Ishikawa (cell line): ENCODE measurements around the gene OR5B2.

Source experiments
- CEBPB ChIP-seq: IDR thresholded peaks from 2 replicates; pipeline ENCODE4 v1.6.1; 2012
- CREB1 ChIP-seq: IDR thresholded peaks from 2 replicates; pipeline ENCODE4 v1.6.1; 2012; ENCODE audit warnings: low read depth
- EGR1 ChIP-seq: IDR thresholded peaks from 2 replicates; pipeline ENCODE4 v1.6.1; 2012
- EP300 ChIP-seq: IDR thresholded peaks from 2 replicates; pipeline ENCODE4 v1.6.1; 2012; ENCODE audit warnings: borderline replicate concordance
- FOXM1 ChIP-seq: IDR thresholded peaks from 2 replicates; pipeline ENCODE4 v1.6.1; 2012; ENCODE audit warnings: low read depth, borderline replicate concordance
- NFIC ChIP-seq: IDR thresholded peaks from 2 replicates; pipeline ENCODE4 v1.6.1; 2012
- RAD21 ChIP-seq: IDR thresholded peaks from 2 replicates; pipeline ENCODE4 v1.6.1; 2012; ENCODE audit warnings: low read depth
- TAF1 ChIP-seq: IDR thresholded peaks from 2 replicates; pipeline ENCODE4 v1.6.1; 2012; ENCODE audit warnings: low read depth, mild to moderate bottlenecking
- TEAD4 ChIP-seq: IDR thresholded peaks from 2 replicates; pipeline ENCODE4 v1.6.1; 2012
- YY1 ChIP-seq: IDR thresholded peaks from 2 replicates; pipeline ENCODE4 v1.6.1; 2012; ENCODE audit warnings: low read depth
- ZBTB7A ChIP-seq: IDR thresholded peaks from 2 replicates; pipeline ENCODE4 v1.6.1; 2012; ENCODE audit warnings: low read depth
- TF ChIP-seq, protein P1 (sequence below): IDR thresholded peaks from 2 replicates; pipeline ENCODE4 v1.6.1; 2012
- TF ChIP-seq, protein P2 (sequence below): IDR thresholded peaks from 2 replicates; pipeline ENCODE4 v1.6.1; 2012
- TF ChIP-seq, protein P3 (sequence below): IDR thresholded peaks from 2 replicates; pipeline ENCODE4 v1.6.1; 2012; ENCODE audit warnings: low read depth, mild to moderate bottlenecking

DNA sequence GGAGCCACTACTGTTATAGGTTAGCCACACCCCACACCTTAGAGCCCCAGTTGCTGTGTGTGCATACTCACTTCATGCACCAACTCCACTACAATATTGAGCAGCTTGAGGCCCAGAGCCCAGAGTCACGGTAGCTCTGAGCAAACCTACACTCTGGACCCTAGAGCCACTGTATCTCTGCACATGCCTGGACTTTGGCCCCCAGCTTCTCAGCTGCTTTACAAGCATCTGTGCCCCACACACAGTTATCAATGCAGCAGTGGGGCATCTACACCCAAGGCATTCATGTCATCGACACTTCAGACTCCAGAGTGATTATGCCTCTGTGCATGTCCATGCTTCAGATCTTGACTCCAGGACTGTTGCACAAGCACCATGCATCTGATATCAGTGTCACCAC, 16.4 kb upstream of the OR5B2 start:
- no peak for TF ChIP-seq EGR1
- TF ChIP-seq, protein P1, sequence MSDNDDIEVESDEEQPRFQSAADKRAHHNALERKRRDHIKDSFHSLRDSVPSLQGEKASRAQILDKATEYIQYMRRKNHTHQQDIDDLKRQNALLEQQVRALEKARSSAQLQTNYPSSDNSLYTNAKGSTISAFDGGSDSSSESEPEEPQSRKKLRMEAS = no peak
- no peak for TF ChIP-seq EP300
- TF ChIP-seq TAF1 = no peak
- no peak for TF ChIP-seq YY1
- TF ChIP-seq FOXM1 = no peak
- no peak for TF ChIP-seq RAD21
- TF ChIP-seq NFIC = no peak
- no peak for TF ChIP-seq CEBPB
- no peak for TF ChIP-seq CREB1
- TF ChIP-seq, protein P2, sequence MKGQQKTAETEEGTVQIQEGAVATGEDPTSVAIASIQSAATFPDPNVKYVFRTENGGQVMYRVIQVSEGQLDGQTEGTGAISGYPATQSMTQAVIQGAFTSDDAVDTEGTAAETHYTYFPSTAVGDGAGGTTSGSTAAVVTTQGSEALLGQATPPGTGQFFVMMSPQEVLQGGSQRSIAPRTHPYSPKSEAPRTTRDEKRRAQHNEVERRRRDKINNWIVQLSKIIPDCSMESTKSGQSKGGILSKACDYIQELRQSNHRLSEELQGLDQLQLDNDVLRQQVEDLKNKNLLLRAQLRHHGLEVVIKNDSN = no peak
- no peak for TF ChIP-seq ZBTB7A
- TF ChIP-seq, protein P3, sequence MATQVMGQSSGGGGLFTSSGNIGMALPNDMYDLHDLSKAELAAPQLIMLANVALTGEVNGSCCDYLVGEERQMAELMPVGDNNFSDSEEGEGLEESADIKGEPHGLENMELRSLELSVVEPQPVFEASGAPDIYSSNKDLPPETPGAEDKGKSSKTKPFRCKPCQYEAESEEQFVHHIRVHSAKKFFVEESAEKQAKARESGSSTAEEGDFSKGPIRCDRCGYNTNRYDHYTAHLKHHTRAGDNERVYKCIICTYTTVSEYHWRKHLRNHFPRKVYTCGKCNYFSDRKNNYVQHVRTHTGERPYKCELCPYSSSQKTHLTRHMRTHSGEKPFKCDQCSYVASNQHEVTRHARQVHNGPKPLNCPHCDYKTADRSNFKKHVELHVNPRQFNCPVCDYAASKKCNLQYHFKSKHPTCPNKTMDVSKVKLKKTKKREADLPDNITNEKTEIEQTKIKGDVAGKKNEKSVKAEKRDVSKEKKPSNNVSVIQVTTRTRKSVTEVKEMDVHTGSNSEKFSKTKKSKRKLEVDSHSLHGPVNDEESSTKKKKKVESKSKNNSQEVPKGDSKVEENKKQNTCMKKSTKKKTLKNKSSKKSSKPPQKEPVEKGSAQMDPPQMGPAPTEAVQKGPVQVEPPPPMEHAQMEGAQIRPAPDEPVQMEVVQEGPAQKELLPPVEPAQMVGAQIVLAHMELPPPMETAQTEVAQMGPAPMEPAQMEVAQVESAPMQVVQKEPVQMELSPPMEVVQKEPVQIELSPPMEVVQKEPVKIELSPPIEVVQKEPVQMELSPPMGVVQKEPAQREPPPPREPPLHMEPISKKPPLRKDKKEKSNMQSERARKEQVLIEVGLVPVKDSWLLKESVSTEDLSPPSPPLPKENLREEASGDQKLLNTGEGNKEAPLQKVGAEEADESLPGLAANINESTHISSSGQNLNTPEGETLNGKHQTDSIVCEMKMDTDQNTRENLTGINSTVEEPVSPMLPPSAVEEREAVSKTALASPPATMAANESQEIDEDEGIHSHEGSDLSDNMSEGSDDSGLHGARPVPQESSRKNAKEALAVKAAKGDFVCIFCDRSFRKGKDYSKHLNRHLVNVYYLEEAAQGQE = no peak
- TF ChIP-seq TEAD4 = no peak
